GM12801 (cell line): Measurements from ENCODE around the gene GRIN1.

Experiments
- CTCF ChIP-seq: IDR thresholded peaks from one replicate; pipeline ENCODE4 v1.5.1; 2011; ENCODE audit warnings: control low read depth; ENCODE audit not compliant: insufficient read length; ENCODE audit errors: extremely low read depth

Gene GRIN1

GRCh38 chr9:137189297-137190295 lies 50.6 kb downstream of the GRIN1 start:
- TF ChIP-seq CTCF: no peak

GRCh38 chr9:137190315-137190856 lies 51.4 kb downstream of the GRIN1 start:
- TF ChIP-seq CTCF: no peak

- no peak for TF ChIP-seq CTCF
These were observed 52.3 kb downstream of the GRIN1 start for GRCh38 chr9:137191245-137191644.

GRCh38 chr9:137191691-137192447 lies 52.9 kb downstream of the GRIN1 start:
- TF ChIP-seq CTCF: no peak

GRCh38 chr9:137192448-137192780 lies 53.5 kb downstream of the GRIN1 start:
- no peak for TF ChIP-seq CTCF

- no peak for TF ChIP-seq CTCF
These were observed 53.9 kb downstream of the GRIN1 start for GRCh38 chr9:137192859-137193258.

- TF ChIP-seq CTCF: no peak
These were observed 54.8 kb downstream of the GRIN1 start for GRCh38 chr9:137193771-137194170.
